ENCODE results near the gene ZFAND4.
"Not testable (repeated sequence)": the region's sequence is repeated elsewhere in the genome, so short reads cannot be mapped to it uniquely, and the experiment has no call there.

ZFAND4 gene

DNA sequence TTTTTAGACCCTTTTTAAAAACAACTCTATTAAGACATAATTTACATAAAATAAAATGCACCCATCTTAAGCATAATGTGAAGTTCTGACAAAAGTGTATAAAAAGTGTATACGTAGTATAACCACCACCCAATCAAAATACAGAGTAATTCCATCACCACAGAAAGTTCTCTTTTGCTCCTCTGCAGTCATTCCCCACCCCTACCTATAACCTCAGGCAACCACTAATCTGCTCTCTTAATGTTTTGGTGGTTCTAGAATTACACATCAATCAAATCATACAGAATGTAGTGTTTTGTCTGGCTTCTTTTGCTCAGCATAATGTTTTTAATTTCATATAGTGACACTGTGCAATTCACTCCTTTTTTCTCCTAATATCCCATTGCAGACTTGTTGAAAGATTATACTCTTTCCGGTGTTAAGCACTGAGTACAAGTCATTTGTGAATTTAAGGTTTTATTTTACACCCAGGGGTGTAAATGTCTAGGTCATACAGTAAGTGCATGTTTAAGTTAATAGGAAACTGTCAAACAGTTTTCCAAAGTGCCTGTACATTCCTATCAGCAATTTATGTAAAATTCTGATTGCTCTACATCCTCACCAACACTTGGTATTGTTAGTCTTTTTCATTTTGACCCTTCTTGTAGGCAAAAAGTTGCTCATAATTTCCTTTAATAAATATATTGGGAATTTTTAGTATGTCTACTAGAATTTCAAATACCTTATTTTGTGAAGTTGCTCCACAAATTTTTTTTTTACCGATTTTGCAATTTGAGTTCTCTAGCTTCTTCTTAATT lies 86.3 kb downstream of the ZFAND4 start:
- DNase-seq = no peak

DNA sequence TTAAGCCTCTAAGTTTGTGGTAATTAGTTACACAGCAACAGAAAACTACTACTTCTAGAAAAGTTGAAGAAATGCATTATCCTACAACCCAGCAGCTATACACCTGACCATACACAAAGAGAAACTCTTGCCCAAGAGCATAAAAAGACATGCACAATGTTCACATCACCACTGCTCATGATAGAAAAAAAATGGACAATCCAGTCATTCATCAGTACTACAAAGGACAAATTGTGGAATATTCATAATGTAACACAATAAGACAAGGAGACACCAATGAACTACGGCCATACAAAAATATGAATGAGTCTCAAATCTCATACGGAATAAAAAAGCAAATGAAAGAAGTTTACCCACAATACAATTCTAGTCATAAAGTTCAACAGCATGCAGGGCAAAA lies 87.4 kb downstream of the ZFAND4 start:
- no peak for DNase-seq

DNA sequence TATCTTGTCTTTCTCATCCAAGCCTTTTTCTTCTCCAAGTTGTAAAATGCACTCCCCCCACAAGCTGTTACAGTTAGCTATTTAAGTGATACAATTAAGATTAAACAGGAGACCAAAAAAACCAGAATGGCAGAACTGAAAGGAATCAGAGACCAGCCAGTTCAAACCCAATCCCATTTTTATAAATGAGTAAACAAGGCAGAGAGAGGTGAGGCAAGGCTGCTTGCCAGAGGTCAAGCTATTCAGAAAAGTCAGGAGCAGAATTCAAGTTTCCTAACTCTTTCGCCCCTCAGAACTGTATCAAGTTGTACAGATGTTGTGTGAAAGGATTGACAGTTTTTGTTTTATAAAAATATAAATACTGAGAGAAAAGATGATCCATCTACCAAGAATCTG lies 90.2 kb downstream of the ZFAND4 start:
- DNase-seq = no peak

DNA sequence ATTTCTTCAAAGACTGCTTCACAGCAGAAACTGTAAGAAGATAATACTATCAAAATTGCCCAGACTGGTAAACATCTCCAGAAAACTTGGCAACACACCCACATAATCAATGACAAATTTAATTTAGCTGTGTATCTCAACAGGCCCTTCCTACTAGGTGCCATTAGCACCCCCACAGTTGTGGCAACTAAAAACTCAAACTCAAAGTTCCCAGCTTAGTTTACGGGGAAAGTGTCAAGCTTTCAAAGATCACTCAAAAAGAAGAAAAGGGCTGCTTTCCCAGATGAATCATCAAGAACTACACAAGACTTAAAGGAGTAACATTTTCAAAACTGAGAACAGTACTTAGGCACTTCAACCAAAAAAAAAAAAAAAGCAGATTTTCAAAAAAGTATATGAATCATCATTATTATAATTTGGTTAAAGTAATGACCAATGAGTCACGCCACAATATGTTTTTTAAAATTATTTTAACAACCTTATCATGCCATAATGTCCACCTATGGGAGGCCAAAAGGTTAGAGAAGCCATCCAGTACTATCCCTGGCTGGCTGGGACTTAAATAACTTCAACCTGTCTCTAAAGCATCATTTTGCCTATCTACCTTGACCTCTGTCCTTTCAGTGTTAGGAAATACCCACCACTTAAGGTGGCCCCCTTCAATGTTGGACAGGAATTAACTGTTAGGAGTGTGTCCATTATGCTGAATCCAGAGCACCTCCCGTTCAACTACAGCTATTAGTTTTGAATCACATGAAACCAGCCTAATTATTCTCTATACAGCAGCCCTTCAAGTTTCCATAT lies 90.8 kb downstream of the ZFAND4 start:
- DNase-seq = no peak

DNA sequence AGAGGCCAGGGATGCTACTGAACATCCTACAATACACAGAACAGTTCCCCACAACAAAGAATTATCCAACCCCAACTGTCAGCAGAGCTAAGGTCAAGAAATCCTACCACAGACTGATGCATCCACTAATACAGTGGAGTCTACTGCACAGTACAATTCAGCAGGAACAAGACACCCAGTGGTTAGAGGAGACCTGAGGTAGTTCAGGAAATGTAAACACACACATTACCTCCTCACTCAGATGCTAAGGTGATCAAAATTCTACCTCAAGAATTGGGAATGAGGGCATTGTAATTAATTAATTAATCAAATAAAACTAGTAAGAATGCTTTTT lies 91.4 kb downstream of the ZFAND4 start:
- no peak for DNase-seq

DNA sequence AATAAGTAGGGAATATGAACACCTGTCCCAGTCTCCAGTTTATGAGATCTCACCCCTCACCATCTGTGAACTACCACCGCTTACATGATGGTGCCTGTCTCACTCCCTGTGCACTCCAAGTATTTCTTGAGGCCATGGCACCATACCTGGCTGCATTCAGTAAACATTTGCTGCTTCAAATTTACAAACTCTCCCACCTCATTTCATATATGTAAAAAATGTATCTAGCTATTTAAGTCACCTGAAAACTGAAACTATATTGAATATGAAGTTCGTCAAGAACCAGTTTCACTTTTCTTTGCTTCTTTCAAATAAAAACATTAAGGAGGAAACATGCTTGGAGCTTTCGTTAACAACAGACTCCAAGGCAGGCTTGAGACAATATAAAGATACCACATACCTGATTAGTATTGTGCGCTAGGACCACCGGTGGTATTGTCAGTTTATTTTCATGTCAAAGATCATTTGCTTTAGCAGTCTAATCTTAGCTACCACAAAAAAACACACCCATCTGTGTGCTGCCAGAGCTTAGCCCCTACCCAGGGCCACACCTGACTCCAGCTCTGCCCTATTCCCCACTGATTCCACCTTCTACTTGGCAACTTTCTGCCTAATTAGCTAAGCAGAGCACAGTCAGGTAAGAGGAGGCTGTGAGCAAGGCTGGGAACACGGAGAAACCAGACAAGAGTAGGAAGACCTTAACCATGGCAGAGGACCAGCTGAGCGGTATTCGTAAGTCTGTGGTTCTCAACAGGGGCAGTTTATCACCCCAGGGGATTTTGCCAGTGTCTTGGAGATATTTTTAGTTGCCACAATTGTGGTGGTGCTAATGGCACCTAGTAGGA lies 92.0 kb downstream of the ZFAND4 start:
- DNase-seq = no peak

DNA sequence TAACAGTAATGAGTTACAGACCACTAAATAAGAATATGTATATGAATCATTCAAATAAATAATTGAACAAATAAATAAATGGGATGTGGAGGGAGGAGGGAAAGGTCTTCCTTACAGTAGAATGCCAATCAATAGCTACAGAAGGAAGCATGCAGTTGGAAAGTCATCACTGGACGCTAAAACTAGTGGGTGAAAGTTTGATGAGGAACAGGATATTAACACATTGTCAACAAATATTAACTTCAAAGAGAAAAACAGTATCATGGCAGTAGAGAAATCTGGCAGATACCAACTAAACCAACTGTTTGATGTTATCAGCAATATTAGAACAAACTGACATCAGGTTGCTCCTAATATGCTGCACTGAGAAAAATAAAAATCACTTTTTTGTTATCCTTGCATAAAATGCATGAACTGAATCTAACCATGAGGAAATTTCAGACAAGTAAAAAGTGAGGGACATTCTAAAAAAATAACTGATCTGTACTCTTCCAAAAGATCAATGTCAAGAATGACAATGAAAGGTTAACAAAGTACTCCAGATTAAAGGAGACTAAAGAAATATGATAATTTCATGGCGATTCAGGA lies 94.1 kb downstream of the ZFAND4 start:
- no peak for DNase-seq

DNA sequence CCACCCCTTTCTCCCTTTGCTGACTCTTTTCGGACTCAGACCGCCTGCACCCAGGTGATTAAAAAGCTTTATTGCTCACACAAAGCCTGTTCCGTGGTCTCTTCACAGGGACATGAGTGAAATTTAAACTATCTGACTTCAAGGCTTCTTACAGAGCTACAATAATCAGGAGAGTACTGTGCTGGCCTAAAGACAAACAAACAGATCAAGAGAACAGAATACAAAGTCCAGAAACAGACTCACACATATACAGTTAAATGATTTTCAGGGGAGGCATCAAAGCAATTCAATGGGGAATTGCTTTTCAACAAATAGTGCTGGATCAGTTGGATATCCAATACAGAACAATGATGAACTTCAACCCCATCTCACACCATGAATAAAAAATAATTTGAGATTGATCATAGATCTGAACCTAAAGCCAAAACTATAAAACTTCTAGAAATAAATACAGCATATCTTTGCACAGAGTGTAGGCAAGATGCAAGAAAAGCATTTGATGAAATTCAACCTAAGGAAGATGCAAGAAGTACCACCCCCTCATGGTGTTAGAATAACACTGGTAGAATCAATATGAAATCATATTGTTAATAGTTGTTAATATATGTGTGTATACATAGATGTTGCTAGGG lies 96.5 kb downstream of the ZFAND4 start:
- no peak for DNase-seq

DNA sequence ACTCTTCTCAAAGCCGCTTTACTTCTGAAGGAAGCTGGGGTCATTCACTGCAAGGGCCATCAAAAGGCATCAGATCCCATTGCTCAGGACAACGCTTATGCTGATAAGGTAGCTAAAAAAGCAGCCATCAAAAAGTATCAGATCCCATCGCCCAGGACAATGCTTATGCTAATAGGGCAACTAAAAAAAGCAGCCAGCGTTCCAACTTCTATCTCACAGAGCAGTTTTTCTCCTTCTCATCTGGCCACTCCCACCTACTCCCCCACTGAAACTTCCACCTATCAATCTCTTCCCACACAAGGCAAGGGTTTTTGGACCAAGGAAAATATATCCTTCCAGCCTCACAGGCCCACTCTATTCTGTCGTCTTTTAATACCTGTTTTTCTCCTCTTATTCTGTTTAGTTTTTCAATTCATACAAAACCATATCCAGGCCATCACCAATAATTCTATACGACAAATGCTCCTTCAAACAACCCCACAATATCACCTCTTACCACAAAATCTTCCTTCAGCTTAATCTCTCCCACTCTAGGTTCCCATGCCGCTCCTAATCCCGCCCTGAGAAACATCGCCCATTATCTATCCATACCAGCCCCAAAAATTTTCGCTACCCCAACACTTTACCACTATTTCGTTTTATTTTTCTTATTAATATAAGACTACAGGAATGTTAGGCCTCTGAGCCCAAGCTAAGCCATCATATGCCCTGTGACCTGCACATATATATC lies 97.4 kb downstream of the ZFAND4 start:
- DNase-seq = not testable (repeated sequence)

DNA sequence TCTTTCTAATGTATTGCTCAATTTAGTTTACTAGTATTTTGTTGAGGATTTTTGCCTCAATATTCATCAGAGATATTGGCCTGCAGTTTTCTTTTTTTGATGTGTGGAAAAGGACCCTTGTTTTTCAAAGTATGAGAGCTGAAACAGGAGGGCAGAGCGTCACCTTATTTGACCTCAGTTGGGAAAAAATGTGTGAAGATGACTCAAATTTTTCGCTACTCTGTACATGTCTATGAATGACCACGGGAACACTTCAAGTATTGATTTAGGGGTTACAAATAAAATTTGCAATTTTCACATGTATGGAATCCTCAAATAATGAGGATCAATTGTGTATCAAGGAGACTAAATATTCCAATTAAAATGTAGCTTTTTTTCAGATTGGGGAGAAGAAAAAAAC lies 103.1 kb downstream of the ZFAND4 start:
- DNase-seq = no peak

DNA sequence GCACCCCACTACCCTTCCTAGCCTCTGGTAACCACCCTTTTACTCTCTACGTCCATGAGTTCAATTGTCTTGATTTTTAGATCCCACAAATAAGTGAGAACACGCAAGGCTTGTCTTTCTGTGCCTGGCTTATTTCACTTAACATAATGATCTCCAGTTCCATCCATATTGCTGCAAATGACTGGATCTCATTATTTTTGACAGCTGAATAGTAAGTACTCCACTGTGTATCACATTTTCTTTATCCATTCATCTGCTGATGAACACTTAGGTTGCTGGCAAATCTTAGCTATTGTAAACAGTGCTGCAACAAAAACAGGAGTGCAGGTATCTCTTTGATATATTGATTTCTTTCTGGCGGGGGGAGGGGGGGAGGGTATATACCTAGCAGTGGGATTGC lies 106.2 kb downstream of the ZFAND4 start:
- no peak for DNase-seq
